ENCODE measurements around the gene CFAP221. TPM values are rescaled to one million over a fixed set of nuclear protein-coding genes. Genes with fewer than 3 reads are reported as not detected.
"Not testable (repeated sequence)": the region's sequence is repeated elsewhere in the genome, so short reads cannot be mapped to it uniquely, and the experiment has no call there.

The CFAP221 gene
- total RNA-seq, 1 experiment from 2014 or later = not detected

DNA sequence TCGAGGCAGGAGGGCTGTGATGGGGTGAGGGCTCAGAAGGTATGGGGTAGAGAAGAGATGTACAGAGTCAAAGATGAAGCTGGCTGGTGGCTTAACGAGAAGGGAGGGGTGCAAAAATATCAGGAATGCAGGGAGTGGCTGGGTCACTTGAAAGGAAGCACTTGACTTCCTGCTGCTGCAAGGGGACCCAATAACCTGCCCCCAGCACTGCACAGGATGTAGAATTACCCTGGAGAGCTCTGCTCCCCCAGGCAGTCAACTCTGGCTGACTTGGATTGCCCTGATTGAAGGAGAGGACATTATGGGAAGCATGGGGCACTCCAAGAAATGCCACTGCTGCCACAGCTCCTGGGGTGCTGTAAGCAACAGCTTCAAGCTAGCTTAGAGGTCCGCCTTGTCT is 41.8 kb downstream of the CFAP221 start:
- H3K4me3 ChIP-seq = no peak overlapping the region
- DNase-seq = no peak
- no peak overlapping the region for H3K27ac ChIP-seq
- H3K9me3 ChIP-seq (replicated peaks) = no peaks in the 10 kb centered on the region
- H3K27me3 ChIP-seq = peaks cover 6% of the 10 kb centered on the region; the same call in 1 of the 2 replicates
- no peaks in the 10 kb centered on the region for H3K36me3 ChIP-seq
- H3K4me1 ChIP-seq = no peaks in the 10 kb centered on the region

DNA sequence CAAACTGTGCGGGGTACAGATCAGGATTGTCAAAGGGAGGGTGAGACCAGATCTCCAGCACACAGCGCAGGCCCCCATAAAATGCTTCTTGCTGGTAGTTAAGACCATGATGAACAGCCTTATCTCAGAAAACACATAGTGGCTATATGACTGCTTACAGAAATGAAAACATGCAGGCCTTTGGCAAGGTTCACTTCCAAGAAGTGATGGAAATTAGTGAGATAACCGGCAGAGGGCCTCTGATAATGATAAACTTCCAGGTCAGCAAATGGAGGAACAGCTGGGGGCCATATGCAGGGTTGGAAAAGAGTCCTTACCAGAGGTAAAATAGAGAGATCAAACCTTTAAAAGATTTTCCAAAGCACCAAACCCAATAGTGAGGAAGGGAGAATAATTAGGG is 46.6 kb downstream of the CFAP221 start:
- H3K27me3 ChIP-seq = peaks cover 2% of the 10 kb centered on the region; the same call in 1 of the 2 replicates
- H3K9me3 ChIP-seq (replicated peaks) = no peaks in the 10 kb centered on the region
- H3K27ac ChIP-seq = no peak overlapping the region
- no peak for DNase-seq
- no peaks in the 10 kb centered on the region for H3K36me3 ChIP-seq
- H3K4me3 ChIP-seq = no peak overlapping the region
- H3K4me1 ChIP-seq = no peaks in the 10 kb centered on the region

GRCh38 chr2:119591523-119591922 is 47.3 kb downstream of the CFAP221 start:
- no peak for DNase-seq
- Histone ChIP-seq H3K4me1 (no peaks in the 10 kb centered on the region), H3K4me3 (no peak overlapping the region), H3K9me3 (replicated peaks) (no peaks in the 10 kb centered on the region), H3K27me3 (peaks cover 2% of the 10 kb centered on the region; the same call in 1 of the 2 replicates), H3K27ac (no peak overlapping the region), H3K36me3 (no peaks in the 10 kb centered on the region)

DNA sequence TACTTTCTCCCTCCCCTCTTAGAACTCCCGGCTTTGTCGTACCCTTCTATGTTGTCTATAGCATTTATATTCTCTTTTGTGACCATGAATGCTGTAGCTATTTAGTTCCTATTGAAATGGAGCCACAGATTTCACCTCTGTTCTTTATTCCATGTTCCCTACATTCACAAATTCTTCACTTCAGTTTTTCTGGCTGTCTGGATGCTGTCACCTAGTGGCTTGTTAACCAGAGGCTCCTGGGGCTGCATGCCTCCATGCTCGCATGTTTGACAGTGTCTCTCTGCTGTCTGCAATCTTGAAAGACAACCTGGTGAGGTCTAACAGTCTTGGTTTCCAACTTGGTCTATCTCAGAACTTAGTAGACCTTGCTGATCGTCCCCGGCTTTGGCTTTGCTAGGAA is 48.2 kb downstream of the CFAP221 start:
- Histone ChIP-seq H3K4me3 (no peak overlapping the region), H3K9me3 (replicated peaks) (no peaks in the 10 kb centered on the region), H3K36me3 (no peaks in the 10 kb centered on the region), H3K27ac (no peak overlapping the region), H3K4me1 (no peaks in the 10 kb centered on the region), H3K27me3 (peaks cover 3% of the 10 kb centered on the region; the same call in 1 of the 2 replicates)
- no peak for DNase-seq

- Histone ChIP-seq H3K4me1 (no peaks in the 10 kb centered on the region), H3K4me3 (no peak overlapping the region), H3K9me3 (replicated peaks) (no peaks in the 10 kb centered on the region), H3K27me3 (peaks cover 4% of the 10 kb centered on the region; the same call in 1 of the 2 replicates), H3K27ac (no peak overlapping the region), H3K36me3 (no peaks in the 10 kb centered on the region)
- DNase-seq = no peak
Measured at GRCh38 chr2:119596638-119597037, 52.4 kb downstream of the CFAP221 start.

GRCh38 chr2:119598596-119599263 is 54.5 kb downstream of the CFAP221 start:
- no peak for DNase-seq
- no peak overlapping the region for H3K27ac ChIP-seq
- peaks cover 4% of the 10 kb centered on the region; the same call in 1 of the 2 replicates for H3K27me3 ChIP-seq
- H3K9me3 ChIP-seq (replicated peaks) = no peaks in the 10 kb centered on the region
- H3K4me1 ChIP-seq = no peaks in the 10 kb centered on the region
- no peaks in the 10 kb centered on the region for H3K36me3 ChIP-seq
- no peak overlapping the region for H3K4me3 ChIP-seq

- H3K4me1 ChIP-seq = no peaks in the 10 kb centered on the region
- H3K27me3 ChIP-seq = peaks cover 4% of the 10 kb centered on the region; the same call in 1 of the 2 replicates
- no peak overlapping the region for H3K4me3 ChIP-seq
- H3K27ac ChIP-seq = no peak overlapping the region
- DNase-seq = no peak
- H3K9me3 ChIP-seq (replicated peaks) = no peaks in the 10 kb centered on the region
- H3K36me3 ChIP-seq = no peaks in the 10 kb centered on the region
Measured at GRCh38 chr2:119599384-119599783, 55.1 kb downstream of the CFAP221 start.

DNA sequence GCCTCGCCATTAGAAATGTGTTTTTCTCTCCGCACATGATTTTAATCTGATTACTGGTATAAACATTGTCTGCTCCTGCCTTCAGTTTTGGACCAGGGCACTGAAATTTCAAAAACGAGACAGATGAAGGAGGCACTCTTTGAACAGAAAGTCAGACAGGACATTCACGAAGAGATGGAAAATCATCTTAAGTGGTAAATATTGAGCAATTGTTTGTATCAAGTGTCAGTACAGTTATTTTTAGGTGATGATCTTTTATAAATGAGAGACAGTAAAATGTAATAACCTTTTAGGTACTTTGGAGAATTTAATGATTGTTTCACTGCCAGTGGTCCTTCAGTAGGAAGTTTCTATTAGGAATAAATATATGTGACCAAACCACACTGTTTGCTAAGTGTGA is 60.8 kb downstream of the CFAP221 start:
- DNase-seq = no peak
- Histone ChIP-seq H3K4me3 (no peak overlapping the region), H3K4me1 (no peaks in the 10 kb centered on the region), H3K27me3 (no peaks in the 10 kb centered on the region), H3K27ac (no peak overlapping the region), H3K36me3 (no peaks in the 10 kb centered on the region), H3K9me3 (replicated peaks) (no peaks in the 10 kb centered on the region)

DNA sequence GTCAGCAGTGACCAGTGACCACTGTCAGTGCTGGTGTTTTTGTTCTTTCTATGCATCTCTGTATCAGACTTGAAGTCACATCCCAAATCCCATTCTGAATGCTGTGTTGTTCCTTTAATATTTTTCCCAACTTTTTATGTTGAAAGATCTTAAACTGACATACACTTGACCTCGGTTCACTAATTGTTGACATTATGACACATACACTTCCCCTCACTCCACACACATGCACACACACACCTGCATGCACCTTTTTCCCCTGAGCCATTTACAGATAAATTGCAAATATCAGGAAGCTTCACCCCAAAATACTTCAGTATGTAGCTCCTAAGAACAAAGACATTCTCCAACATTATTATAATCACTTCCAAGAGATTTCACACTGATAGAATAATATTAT is 62.4 kb downstream of the CFAP221 start:
- no peak for DNase-seq

DNA sequence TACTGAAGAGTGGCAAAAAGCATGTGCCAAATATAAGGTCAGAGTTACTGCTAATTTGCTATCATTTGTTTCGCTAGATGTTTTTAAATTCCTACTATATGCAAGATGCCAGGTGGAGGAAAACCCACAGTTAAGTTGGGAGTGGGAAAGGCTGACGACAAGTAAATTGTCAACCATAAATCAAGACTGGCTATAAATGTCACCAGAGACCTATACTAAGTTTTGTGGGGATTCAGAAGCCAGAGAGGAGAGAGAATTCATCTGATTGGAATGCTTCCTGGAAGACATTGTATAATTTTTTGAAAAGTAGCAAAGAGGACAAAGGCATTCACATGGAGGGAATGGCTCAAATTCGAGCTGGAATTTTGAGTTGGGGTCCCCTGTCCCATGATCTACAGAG is 64.3 kb downstream of the CFAP221 start:
- Histone ChIP-seq H3K27me3 (no peaks in the 10 kb centered on the region), H3K4me1 (no peaks in the 10 kb centered on the region), H3K36me3 (no peaks in the 10 kb centered on the region), H3K9me3 (replicated peaks) (no peaks in the 10 kb centered on the region), H3K27ac (no peak overlapping the region), H3K4me3 (no peak overlapping the region)
- no peak for DNase-seq

More for the DNA sequence above, 62.4 kb downstream of the CFAP221 start:
- Histone ChIP-seq H3K9me3 (replicated peaks) (no peaks in the 10 kb centered on the region), H3K36me3 (no peaks in the 10 kb centered on the region), H3K4me1 (no peaks in the 10 kb centered on the region), H3K27ac (no peak overlapping the region), H3K27me3 (no peaks in the 10 kb centered on the region), H3K4me3 (no peak overlapping the region)

- no peaks in the 10 kb centered on the region for H3K36me3 ChIP-seq
- no peak for DNase-seq
- no peaks in the 10 kb centered on the region for H3K27me3 ChIP-seq
- H3K4me1 ChIP-seq = no peaks in the 10 kb centered on the region
- H3K27ac ChIP-seq = no peak overlapping the region
- 0 out of 2 replicates have a peak, but pooled peaks cover 4% of the 10 kb centered on the region for H3K9me3 ChIP-seq (replicated peaks)
- no peak overlapping the region for H3K4me3 ChIP-seq
Measured at GRCh38 chr2:119609337-119609736, 65.1 kb downstream of the CFAP221 start.

GRCh38 chr2:119614140-119614539 is 69.9 kb downstream of the CFAP221 start:
- H3K27me3 ChIP-seq; H3K27ac ChIP-seq; H3K4me1 ChIP-seq; H3K9me3 ChIP-seq (replicated peaks); H3K36me3 ChIP-seq; DNase-seq; H3K4me3 ChIP-seq: not testable (repeated sequence)

DNA sequence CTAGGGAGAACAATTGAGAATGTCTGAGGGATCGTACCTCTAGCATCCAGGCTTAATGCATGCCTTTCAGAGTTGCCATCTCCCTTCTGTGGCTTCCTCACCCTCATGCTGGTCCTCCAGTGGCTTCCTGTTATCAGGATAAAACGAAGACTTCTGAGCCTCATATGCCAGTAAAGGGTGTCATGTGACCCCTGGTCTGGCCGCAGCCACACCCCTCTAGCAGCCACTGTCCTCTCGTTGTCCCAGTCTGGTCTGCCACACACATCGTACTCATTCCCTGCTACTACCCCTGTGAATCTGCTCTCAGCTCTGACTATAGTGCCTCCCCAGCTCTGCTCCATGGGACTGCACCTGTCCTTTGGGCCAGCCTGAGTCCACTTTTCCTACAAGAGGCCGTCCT is 72.2 kb downstream of the CFAP221 start:
- no peaks in the 10 kb centered on the region for H3K36me3 ChIP-seq
- H3K27me3 ChIP-seq = no peaks in the 10 kb centered on the region
- 0 out of 2 replicates have a peak, but pooled peaks cover 9% of the 10 kb centered on the region for H3K9me3 ChIP-seq (replicated peaks)
- H3K4me3 ChIP-seq = no peak overlapping the region
- H3K4me1 ChIP-seq = no peaks in the 10 kb centered on the region
- DNase-seq = no peak
- no peak overlapping the region for H3K27ac ChIP-seq

- Histone ChIP-seq H3K27ac (no peak overlapping the region), H3K4me1 (no peaks in the 10 kb centered on the region), H3K36me3 (no peaks in the 10 kb centered on the region), H3K27me3 (no peaks in the 10 kb centered on the region), H3K4me3 (no peak overlapping the region), H3K9me3 (replicated peaks) (0 out of 2 replicates have a peak, but pooled peaks cover 9% of the 10 kb centered on the region)
- no peak for DNase-seq
Measured at GRCh38 chr2:119617455-119617854, 73.2 kb downstream of the CFAP221 start.

- H3K27ac ChIP-seq, DNase-seq, H3K4me3 ChIP-seq: not testable (repeated sequence)
Measured at GRCh38 chr2:119618725-119619124, 74.5 kb downstream of the CFAP221 start.

DNA sequence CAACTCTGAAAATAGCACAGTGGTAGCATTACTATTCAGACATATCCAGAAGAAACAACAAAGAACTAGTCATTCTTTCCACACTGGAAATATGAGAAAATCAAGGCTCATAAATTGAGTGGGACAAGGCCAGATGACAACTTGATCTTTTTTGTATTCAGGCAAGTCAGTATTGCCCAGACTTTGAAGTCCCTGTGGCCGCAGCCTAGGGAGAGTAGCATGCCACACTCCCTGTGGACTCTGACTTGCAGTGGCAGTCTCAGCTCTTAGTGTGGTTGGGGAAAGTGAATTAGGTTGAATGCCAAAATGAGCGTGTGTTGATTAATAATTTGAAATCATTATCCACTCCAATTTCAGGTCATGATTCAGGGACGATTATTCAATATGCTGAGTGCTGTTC is 81.0 kb downstream of the CFAP221 start:
- H3K27ac ChIP-seq = no peak overlapping the region
- no peaks in the 10 kb centered on the region for H3K4me1 ChIP-seq
- H3K4me3 ChIP-seq = no peak overlapping the region
- no peaks in the 10 kb centered on the region for H3K9me3 ChIP-seq (replicated peaks)
- H3K27me3 ChIP-seq = no peaks in the 10 kb centered on the region
- no peak for DNase-seq
- no peaks in the 10 kb centered on the region for H3K36me3 ChIP-seq

More at GRCh38 chr2:119618725-119619124, 74.5 kb downstream of the CFAP221 start:
- not testable (repeated sequence) for H3K27me3 ChIP-seq; H3K36me3 ChIP-seq; H3K4me1 ChIP-seq; H3K9me3 ChIP-seq (replicated peaks)
